GM21526 (cell line): ENCODE results near the gene NCEH1.
"Not testable (repeated sequence)": the region's sequence is repeated elsewhere in the genome, so short reads cannot be mapped to it uniquely, and the experiment has no call there.

Experiments
- ATAC-seq: cut with Tn5 transposase; IDR thresholded peaks from one replicate; pipeline ENCODE4 v1.9.1; 2021; ENCODE audit warnings: moderate library complexity; ENCODE audit not compliant: unreplicated experiment, low FRiP score

NCEH1 gene

GRCh38 chr3:172617013-172617706 is 93.7 kb downstream of the NCEH1 start:
- no peak for ATAC-seq

- ATAC-seq: no peak
Measured at GRCh38 chr3:172616031-172616461, 94.8 kb downstream of the NCEH1 start.

GRCh38 chr3:172615296-172615695 is 95.6 kb downstream of the NCEH1 start:
- no peak for ATAC-seq

GRCh38 chr3:172614340-172615274 is 96.3 kb downstream of the NCEH1 start:
- no peak for ATAC-seq

GRCh38 chr3:172613845-172614244 is 97.0 kb downstream of the NCEH1 start:
- no peak for ATAC-seq

GRCh38 chr3:172612871-172613678 is 97.8 kb downstream of the NCEH1 start:
- ATAC-seq: no peak

- ATAC-seq: no peak
Measured at GRCh38 chr3:172609750-172610149, 101.1 kb downstream of the NCEH1 start.

- ATAC-seq: no peak
Measured at GRCh38 chr3:172608575-172608974, 102.3 kb downstream of the NCEH1 start.

GRCh38 chr3:172607305-172608121 is 103.4 kb downstream of the NCEH1 start:
- no peak for ATAC-seq

GRCh38 chr3:172606021-172606420 is 104.8 kb downstream of the NCEH1 start:
- ATAC-seq: no peak

- no peak for ATAC-seq
Measured at GRCh38 chr3:172604895-172605646, 105.8 kb downstream of the NCEH1 start.

- ATAC-seq: no peak
Measured at GRCh38 chr3:172601066-172601832, 109.6 kb downstream of the NCEH1 start.

GRCh38 chr3:172600644-172601065 is 110.2 kb downstream of the NCEH1 start:
- no peak for ATAC-seq

GRCh38 chr3:172598904-172599303 is 112.0 kb downstream of the NCEH1 start:
- ATAC-seq: no peak

GRCh38 chr3:172596394-172596706 is 114.5 kb downstream of the NCEH1 start:
- ATAC-seq: no peak

GRCh38 chr3:172595664-172596393 is 115.0 kb downstream of the NCEH1 start:
- peak; percentile 48 for ATAC-seq

- not testable (repeated sequence) for ATAC-seq
Measured at GRCh38 chr3:172594900-172595663, 115.8 kb downstream of the NCEH1 start.
